Upper lobe of left lung (tissue), 4 donors: Measurements from ENCODE around the gene UBE2M.

ENCODE experiments used
- CTCF ChIP-seq, 6 experiments: fragments of 450-650 bp in 4 of 6; fragments of 200-600 bp in 2 of 6; sonication (generic) in 2 of 6; IDR thresholded peaks; one replicate each; pipeline ENCODE4 v1.5.1; 2016 to 2019; ENCODE audit warnings: antibody characterized with exemption in 6 of 6
- EP300 ChIP-seq, 4 donors: sonication (generic); formaldehyde crosslinking; IDR thresholded peaks; one replicate each; pipeline ENCODE4 v1.5.1; 2017; ENCODE audit warnings: antibody characterized with exemption in 4 of 4, control low read depth in 2 of 4
- POLR2A ChIP-seq, 4 donors: fragments of 450-650 bp; IDR thresholded peaks; one replicate each; pipeline ENCODE4 v1.5.1; 2016 to 2017; ENCODE audit warnings: antibody characterized with exemption in 4 of 4, mild to moderate bottlenecking in 2 of 4
- POLR2AphosphoS5 ChIP-seq, 2 donors: sonication (generic); formaldehyde crosslinking; IDR thresholded peaks; one replicate each; pipeline ENCODE4 v1.5.1; 2017; ENCODE audit warnings: antibody characterized with exemption in 2 of 2

DNA sequence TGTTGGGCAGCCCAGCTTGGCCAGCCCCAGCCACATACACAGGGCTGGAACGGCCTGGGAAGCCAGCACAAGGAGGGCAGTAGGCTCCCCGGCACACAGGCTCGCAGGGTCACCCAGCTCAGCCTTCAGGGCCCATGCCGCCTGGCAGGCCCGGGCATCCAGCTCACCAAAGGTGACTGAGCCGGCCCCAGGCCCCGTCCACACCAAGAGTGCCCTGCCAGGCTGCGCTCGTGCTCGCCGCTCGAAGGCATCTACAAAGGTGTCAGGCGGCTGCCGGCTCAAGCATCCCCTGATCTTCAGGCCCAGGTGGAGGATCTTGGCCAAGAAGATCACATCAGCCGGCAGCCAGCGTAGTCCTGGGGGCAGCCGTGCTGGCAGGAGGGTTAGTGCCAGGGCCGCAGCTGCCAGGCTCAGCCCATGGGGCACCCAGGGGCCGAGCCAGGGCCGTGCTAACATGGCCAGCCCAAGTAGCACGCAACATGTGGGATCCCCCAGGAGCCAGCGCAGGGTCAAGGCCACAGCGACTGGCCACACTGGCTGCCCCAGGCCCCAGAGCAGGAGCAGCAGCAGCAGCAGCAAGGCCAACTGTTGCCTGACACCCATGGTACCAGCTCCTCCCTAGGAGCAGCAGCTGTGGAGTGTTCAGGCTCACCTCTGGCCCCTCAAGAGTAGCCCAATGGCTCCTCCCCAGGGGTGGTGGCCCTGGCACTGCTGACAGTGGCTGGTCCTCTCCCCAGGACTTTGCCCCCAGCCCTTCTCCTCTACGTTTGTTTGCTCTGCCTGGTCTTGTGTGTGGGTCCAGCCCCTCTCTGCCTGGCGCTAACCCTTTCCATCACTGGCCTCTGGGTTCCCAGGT is 46.8 kb downstream of the UBE2M start, which contains the start of gene SLC27A5:
- no peak for TF ChIP-seq POLR2A (IDR thresholded peaks at IDR 0.05)
- TF ChIP-seq POLR2AphosphoS5 (IDR thresholded peaks at IDR 0.05), result no peak
- TF ChIP-seq CTCF (IDR thresholded peaks at IDR 0.05), result no peak
- no peak for TF ChIP-seq EP300 (IDR thresholded peaks at IDR 0.05)
